K562 (cell line): ENCODE data around the gene FOXJ3. TPM values are rescaled to one million over a fixed set of nuclear protein-coding genes. Genes with fewer than 3 reads are reported as not detected.

Source experiments
- ATAC-seq: fragments of 200-7000 bp; cut with Tn5 transposase; 3 replicates; pipeline ENCODE4 v1.9.1; 2020; ENCODE audit warnings: moderate library complexity
- BruUV-seq: library from RNA; stranded (reverse); fragments of 400-500 nt; replicated peaks from 2 replicates; lab custom pipeline; 2021; lab: Mats Ljungman, UMichigan
- CTCF ChIA-PET: fragments of 300-600 bp; formaldehyde crosslinking; extraction: SDS; loops from one replicate; lab custom pipeline; 2021; ENCODE audit warnings: low intra/inter-chr PET ratio; lab: Yijun Ruan, JAX
- POLR2A ChIA-PET: fragments of 300-600, 350-650 bp; sonication (Branson Sonifier 250); formaldehyde crosslinking; extraction: SDS; loops from one replicate; lab custom pipeline; 2021; ENCODE audit warnings: antibody characterized with exemption, inconsistent platforms; lab: Yijun Ruan, JAX
- DNase-seq, 4 experiments: peaks; one replicate each; pipeline versions ENCODE4 v3.0.0 to v3.0.0-alpha.2; 2011 to 2018; ENCODE audit warnings: low spot score in 3 of 4, mixed read lengths in 3 of 4; ENCODE audit errors: extremely low read depth in 1 of 4
- FAIRE-seq: peaks from 2 replicates; lab custom pipeline; 2011; peaks lifted over from hg19 to GRCh38; lab: Jason Lieb, UNC
- H2AFZ ChIP-seq: 2 replicates; pipeline ENCODE4 v1.6.0; 2011; ENCODE audit warnings: low read depth, low read length, control low read depth, inconsistent platforms
- H3K27ac ChIP-seq: fragments of 200-600 bp; 3 replicates; pipeline ENCODE4 v1.8.0; 2011; ENCODE audit warnings: low read depth, mild to moderate bottlenecking, control low read depth, inconsistent platforms, low read length, moderate library complexity, mixed read lengths; ENCODE audit errors: extremely low read depth
- H3K27me3 ChIP-seq, 2 experiments: fragments of 300-600 bp in 1 of 2; 2 replicates in 1 of 2; 3 replicates in 1 of 2; pipeline versions ENCODE4 v1.6.0 to v1.8.0; 2011; ENCODE audit warnings: inconsistent platforms in 2 of 2, low read length in 2 of 2, mild to moderate bottlenecking in 1 of 2, mixed read lengths in 1 of 2, moderate library complexity in 1 of 2; ENCODE audit not compliant: control insufficient read depth in 2 of 2, insufficient read depth in 2 of 2
- H3K36me3 ChIP-seq: fragments of 300-600 bp; 3 replicates; pipeline ENCODE4 v1.8.0; 2011; ENCODE audit warnings: mild to moderate bottlenecking, low read length, inconsistent platforms; ENCODE audit not compliant: control insufficient read depth, insufficient read depth
- H3K4me1 ChIP-seq, 2 experiments: fragments of 200-600 bp in 1 of 2; replicated peaks in 1 of 2; 2 replicates in 1 of 2; 3 replicates in 1 of 2; pipeline versions ENCODE4 v1.5.1 to v1.8.0; 2011; ENCODE audit warnings: inconsistent platforms in 2 of 2, low read length in 2 of 2, mild to moderate bottlenecking in 1 of 2, mixed read lengths in 1 of 2, moderate library complexity in 1 of 2; ENCODE audit not compliant: control insufficient read depth in 2 of 2, insufficient read depth in 2 of 2
- H3K4me2 ChIP-seq: 2 replicates; pipeline ENCODE4 v1.6.1; 2011; ENCODE audit warnings: low read length, control low read depth, inconsistent platforms, mixed read lengths; ENCODE audit not compliant: insufficient read depth
- H3K4me3 ChIP-seq: fragments of 200-600 bp; sonication (generic), shearing (Covaris generic); 2 replicates; pipeline ENCODE4 v1.5.1; 2016; ENCODE audit warnings: control low read depth, inconsistent platforms
- H3K79me2 ChIP-seq: fragments of 200-600 bp; 3 replicates; pipeline ENCODE4 v1.8.0; 2011; ENCODE audit warnings: low read length, inconsistent platforms; ENCODE audit not compliant: control insufficient read depth, insufficient read depth
- H3K9ac ChIP-seq, 2 experiments: 2 replicates each; pipeline versions ENCODE4 v1.6.0 to v1.6.1; 2011; ENCODE audit warnings: low read depth in 2 of 2, low read length in 2 of 2, control low read depth in 1 of 2, inconsistent platforms in 1 of 2, mild to moderate bottlenecking in 1 of 2, mixed read lengths in 1 of 2; ENCODE audit not compliant: insufficient read depth in 1 of 2
- H3K9me1 ChIP-seq: one replicate; pipeline ENCODE4 v1.6.0; 2011; ENCODE audit warnings: inconsistent platforms, mild to moderate bottlenecking, low read length, moderate library complexity; ENCODE audit not compliant: control insufficient read depth, insufficient read depth
- H3K9me3 ChIP-seq: replicated peaks from 2 replicates; pipeline ENCODE4 v1.5.1; 2011; ENCODE audit warnings: low read depth, low read length, inconsistent platforms; ENCODE audit not compliant: control insufficient read depth, insufficient read depth
- H4K20me1 ChIP-seq: replicated peaks from 2 replicates; pipeline ENCODE4 v1.6.1; 2011; ENCODE audit warnings: low read length, inconsistent platforms, mixed read lengths; ENCODE audit not compliant: control insufficient read depth, insufficient read depth
- MXD1 ChIP-seq: fragments of 250-450 bp; sonication (Bioruptor Pico); IDR thresholded peaks from 2 replicates; pipeline ENCODE4 v1.8.0; 2021; ENCODE audit warnings: borderline replicate concordance, mild to moderate bottlenecking, moderate library complexity; ENCODE audit not compliant: poor library complexity, severe bottlenecking
- ZNF639 ChIP-seq, 2 experiments: fragments of 200-800 bp in 1 of 2; sonication (Bioruptor generic) in 1 of 2; sonication (generic) in 1 of 2; formaldehyde crosslinking in 1 of 2; IDR thresholded peaks in 1 of 2; conservative IDR thresholded peaks in 1 of 2; 2 replicates each; pipeline versions ENCODE4 v1.5.0 to v1.6.1; 2016 to 2020; ENCODE audit warnings: missing compliant biosample characterization in 1 of 2, missing genetic modification characterization in 1 of 2, missing genetic modification reagents in 1 of 2
- WGBS: fragments of 100-300 bp; shearing (Covaris generic); methylation state at CpG from one replicate; pipeline ENCODE4 v1.1.6; 2016; ENCODE audit warnings: low coverage, mixed read lengths; ENCODE audit not compliant: insufficient coverage; ENCODE audit errors: missing lambda C conversion rate; 5-methylcytosine and 5-hydroxymethylcytosine counted together
- in situ Hi-C: fragments of 300-500 bp; cut with MboI; formaldehyde crosslinking; loops from 4 replicates; pipeline ENCODE4 v1.15.0; 2018; ENCODE audit warnings: inconsistent platforms, mixed read lengths
- intact Hi-C: fragments of 100-400 bp; cut with micrococcal nuclease; formaldehyde crosslinking; loops from 2 replicates; pipeline ENCODE4 v1.14.2; 2022
- polyA plus RNA-seq, 8 experiments: library from polyadenylated mRNA; depleted of rRNA in 4 of 8; stranded (reverse) in 5 of 8; unstranded in 3 of 8; fragments of >200 nt; fragmentation: Nextera tagmentation in 2 of 8; fragmentation: Illumina TruSeq in 1 of 8; extraction: Ambion mirVana in 2 of 8; extraction: Trizol in 1 of 8; gene quantifications; 2 replicates each; pipeline versions ENCODE4 v1.2.1 to v1.2.3, GENCODE V29; 2011 to 2014; ENCODE audit warnings: inconsistent platforms in 1 of 8, missing spikeins in 1 of 8
- total RNA-seq, 7 experiments: library from RNA; depleted of rRNA in 6 of 7; stranded (reverse); fragments of >200 nt in 6 of 7; fragmentation: Illumina TruSeq in 2 of 7; extraction: Trizol in 2 of 7; gene quantifications; 2 replicates each; pipeline versions ENCODE4 v1.2.1 to v1.2.3, GENCODE V29; 2011 to 2021; ENCODE audit warnings: low replicate concordance in 1 of 7

Gene FOXJ3
- total and polyA plus RNA-seq, 9 of the 15 experiments (the other 6 are each of a cell fraction or from before 2014, with no cell fraction given) = 8.7 to 35.3 (median 23.4) TPM

- H2AFZ ChIP-seq = no peak overlapping the region
- no peaks in the 10 kb centered on the region for H3K27me3 ChIP-seq
- no peak overlapping the region for H3K9ac ChIP-seq
- no peak for ATAC-seq
- no peak overlapping the region for H3K4me2 ChIP-seq
- POLR2A ChIA-PET = no interaction called here
- H3K36me3 ChIP-seq = peaks cover 76% of the 10 kb centered on the region
- no peaks in the 10 kb centered on the region for H3K4me1 ChIP-seq
- CTCF ChIA-PET = no interaction called here
- no peaks in the 10 kb centered on the region for H3K79me2 ChIP-seq
- in situ Hi-C loops (no loop called here), intact Hi-C loops (no loop called here)
- no peak overlapping the region for H3K4me3 ChIP-seq
- no peaks in the 10 kb centered on the region for H3K9me1 ChIP-seq
- no peak overlapping the region for H3K27ac ChIP-seq
- H3K9me3 ChIP-seq = no peaks in the 10 kb centered on the region
- no peaks in the 10 kb centered on the region for H4K20me1 ChIP-seq
- WGBS = 92% methylated on average over 6 of the region's 6 CpGs
- DNase-seq = no peak
- no TSS peak for BruUV-seq
- no peak for FAIRE-seq
- TF ChIP-seq MXD1 (CRISPR knock-in tag) (no peak), ZNF639 (CRISPR knock-in tag; conservative IDR thresholded peaks at IDR 0.05 in 1 of 2, IDR thresholded peaks at IDR 0.05 in 1 of 2) (no peak)
These were observed 144.8 kb downstream of the FOXJ3 start for GRCh38 chr1:42189931-42190853.
